K562 (cell line): ENCODE measurements around the gene VWA7. TPM values are rescaled to one million over a fixed set of nuclear protein-coding genes. Genes with fewer than 3 reads are reported as not detected.

Experiments
- AFF1 ChIP-seq, 2 experiments: fragments of 450-650 bp; IDR thresholded peaks; 2 replicates each; pipeline ENCODE4 v1.6.1; 2018; ENCODE audit warnings: mild to moderate bottlenecking in 2 of 2, low read depth in 1 of 2; ENCODE audit not compliant: partially characterized antibody in 2 of 2
- AFF4 ChIP-seq: sonication (generic); formaldehyde crosslinking; IDR thresholded peaks from 2 replicates; pipeline ENCODE4 v1.8.0; 2023; ENCODE audit warnings: mild to moderate bottlenecking, missing genetic modification reagents
- CUX1 ChIP-seq: fragments of 200-800 bp; sonication (Bioruptor generic); IDR thresholded peaks from 2 replicates; pipeline ENCODE4 v1.6.1; 2016; ENCODE audit warnings: missing genetic modification characterization, missing compliant biosample characterization
- ELF2 ChIP-seq: fragments of 250-450 bp; sonication (Bioruptor Pico); IDR thresholded peaks from 2 replicates; pipeline ENCODE4 v1.5.0; 2021; ENCODE audit warnings: mild to moderate bottlenecking
- ID3 ChIP-seq, 2 experiments: fragments of 250-450 bp in 1 of 2; fragments of 450-650 bp in 1 of 2; sonication (Bioruptor Pico) in 1 of 2; IDR thresholded peaks; 2 replicates each; pipeline versions ENCODE4 v1.6.1 to v1.8.0; 2016 to 2021; ENCODE audit warnings: mild to moderate bottlenecking in 2 of 2, moderate library complexity in 2 of 2, missing compliant biosample characterization in 1 of 2, missing genetic modification characterization in 1 of 2
- KLF13 ChIP-seq: fragments of 450-650 bp; IDR thresholded peaks from 2 replicates; pipeline ENCODE4 v1.6.1; 2016; ENCODE audit warnings: missing genetic modification characterization, low read depth, mild to moderate bottlenecking, missing compliant biosample characterization, moderate library complexity, borderline replicate concordance
- RBM14 ChIP-seq: fragments of 200-400 bp; formaldehyde crosslinking; IDR thresholded peaks from 2 replicates; pipeline ENCODE4 v1.6.1; 2018; ENCODE audit warnings: low read depth, mild to moderate bottlenecking, low read length, moderate library complexity, borderline replicate concordance; ENCODE audit not compliant: insufficient read depth
- SREBF2 ChIP-seq: sonication (generic); formaldehyde crosslinking; IDR thresholded peaks from 2 replicates; pipeline ENCODE4 v1.4.0; 2020; ENCODE audit warnings: mild to moderate bottlenecking, missing genetic modification reagents
- TAL1 ChIP-seq: fragments of 450-650 bp; IDR thresholded peaks from 2 replicates; pipeline ENCODE4 v1.6.1; 2016; ENCODE audit warnings: mild to moderate bottlenecking
- polyA plus RNA-seq, 8 experiments: library from polyadenylated mRNA; depleted of rRNA in 4 of 8; stranded (reverse) in 5 of 8; unstranded in 3 of 8; fragments of >200 nt; fragmentation: Nextera tagmentation in 2 of 8; fragmentation: Illumina TruSeq in 1 of 8; extraction: Ambion mirVana in 2 of 8; extraction: Trizol in 1 of 8; gene quantifications; 2 replicates each; pipeline versions ENCODE4 v1.2.1 to v1.2.3, GENCODE V29; 2011 to 2014; ENCODE audit warnings: inconsistent platforms in 1 of 8, missing spikeins in 1 of 8
- total RNA-seq, 7 experiments: library from RNA; depleted of rRNA in 6 of 7; stranded (reverse); fragments of >200 nt in 6 of 7; fragmentation: Illumina TruSeq in 2 of 7; extraction: Trizol in 2 of 7; gene quantifications; 2 replicates each; pipeline versions ENCODE4 v1.2.1 to v1.2.3, GENCODE V29; 2011 to 2021; ENCODE audit warnings: low replicate concordance in 1 of 7

VWA7 gene
- total and polyA plus RNA-seq, 9 of the 15 experiments (the other 6 are each of a cell fraction or from before 2014, with no cell fraction given), result 0.18 to 2.9 (median 0.95) TPM

GRCh38 chr6:31806470-31807272 is 29.5 kb upstream of the VWA7 start, which contains the start of gene LSM2 (continued):
- TF ChIP-seq TAL1 (peak; percentile 18; the same call in 1 of the 2 replicates), AFF1 (IDR thresholded peaks at IDR 0.05; ENCODE audit: low read depth in 1 of 2, partially characterized antibody in 2 of 2) (peak in 1 of 2 experiments; percentile 77), KLF13 (tag) (peak; percentile 70), ELF2 (CRISPR knock-in tag) (peak; percentile 86), AFF4 (CRISPR knock-in tag) (peak; percentile 84; the same call in 1 of the 2 replicates), CUX1 (CRISPR knock-in tag) (no peak), SREBF2 (CRISPR knock-in tag) (no peak), RBM14 (peak; percentile 95; the same call in 1 of the 2 replicates), ID3 (CRISPR knock-in tag; IDR thresholded peaks at IDR 0.05) (no peak), ID3 (tag; IDR thresholded peaks at IDR 0.05) (peak; percentile 66; the same call in 1 of the 2 replicates)
